GM19397 (cell line): ENCODE data around the gene SUSD3.
A peak's percentile ranks its signal among the peaks of the same experiment; 100 is the strongest.
"Not testable (repeated sequence)": the region's sequence is repeated elsewhere in the genome, so short reads cannot be mapped to it uniquely, and the experiment has no call there.

Experiments
- ATAC-seq: cut with Tn5 transposase; IDR thresholded peaks from one replicate; pipeline ENCODE4 v1.9.1; 2021; ENCODE audit warnings: mild to moderate bottlenecking, moderate library complexity; ENCODE audit not compliant: unreplicated experiment

SUSD3 gene

GRCh38 chr9:93091453-93092081, 33.1 kb downstream of the SUSD3 start:
- ATAC-seq: no peak

GRCh38 chr9:93092251-93092991, 33.9 kb downstream of the SUSD3 start:
- ATAC-seq: no peak

GRCh38 chr9:93093127-93093876, 34.8 kb downstream of the SUSD3 start:
- no peak for ATAC-seq

GRCh38 chr9:93093877-93094657, 35.6 kb downstream of the SUSD3 start:
- ATAC-seq: no peak

- ATAC-seq: no peak
Measured at GRCh38 chr9:93094658-93095204, 36.2 kb downstream of the SUSD3 start.

GRCh38 chr9:93095205-93096130, 37.0 kb downstream of the SUSD3 start:
- peak; percentile 67 for ATAC-seq

- peak; percentile 51 for ATAC-seq
Measured at GRCh38 chr9:93096131-93096802, 37.8 kb downstream of the SUSD3 start, which contains the start of gene CARD19. Gene CARD19 (plus strand): TSS chr9:93096217. CDS start chr9:93096346, 129 bp downstream.

- ATAC-seq: no peak
Measured at GRCh38 chr9:93096811-93097382, 38.4 kb downstream of the SUSD3 start.

GRCh38 chr9:93097511-93098201, 39.2 kb downstream of the SUSD3 start:
- ATAC-seq: no peak

- ATAC-seq: no peak
Measured at GRCh38 chr9:93098236-93098946, 39.9 kb downstream of the SUSD3 start.

- ATAC-seq: no peak
Measured at GRCh38 chr9:93099551-93100275, 41.2 kb downstream of the SUSD3 start.

GRCh38 chr9:93100276-93100636, 41.8 kb downstream of the SUSD3 start:
- no peak for ATAC-seq

GRCh38 chr9:93101086-93101485, 42.6 kb downstream of the SUSD3 start:
- not testable (repeated sequence) for ATAC-seq

GRCh38 chr9:93105620-93106019, 47.1 kb downstream of the SUSD3 start:
- ATAC-seq: no peak

- no peak for ATAC-seq
Measured at GRCh38 chr9:93107151-93107824, 48.8 kb downstream of the SUSD3 start.

GRCh38 chr9:93107825-93108161, 49.3 kb downstream of the SUSD3 start:
- ATAC-seq: no peak
